Caki2 (cell line): Measurements from ENCODE around the gene CEP120. TPM values are rescaled to one million over a fixed set of nuclear protein-coding genes. Genes with fewer than 3 reads are reported as not detected.
"Not testable (repeated sequence)": the region's sequence is repeated elsewhere in the genome, so short reads cannot be mapped to it uniquely, and the experiment has no call there.

ENCODE experiments used
- DNase-seq: peaks from one replicate; pipeline ENCODE4 v3.0.0-alpha.2; 2015; ENCODE audit warnings: low read depth
- in situ Hi-C: cut with HindIII; loops from 2 replicates; pipeline ENCODE4 v1.10.0; 2016; ENCODE audit warnings: low sequenced_read_pairs, low pct_unique_long_range_greater_than_20kb, mixed read lengths
- total RNA-seq: library from RNA; depleted of rRNA; stranded (reverse); fragments of >200 nt; shearing (Covaris generic); gene quantifications from 2 replicates; pipeline ENCODE4 v1.2.3, GENCODE V29; 2014; ENCODE audit warnings: low replicate concordance

Gene CEP120
- total RNA-seq, 1 experiment from 2014 or later, result 8.5 TPM

- DNase-seq, result no peak
- in situ Hi-C loops, result no loop called here
Measured at GRCh38 chr5:123441408-123441807, 18.2 kb upstream of the CEP120 start.

DNA sequence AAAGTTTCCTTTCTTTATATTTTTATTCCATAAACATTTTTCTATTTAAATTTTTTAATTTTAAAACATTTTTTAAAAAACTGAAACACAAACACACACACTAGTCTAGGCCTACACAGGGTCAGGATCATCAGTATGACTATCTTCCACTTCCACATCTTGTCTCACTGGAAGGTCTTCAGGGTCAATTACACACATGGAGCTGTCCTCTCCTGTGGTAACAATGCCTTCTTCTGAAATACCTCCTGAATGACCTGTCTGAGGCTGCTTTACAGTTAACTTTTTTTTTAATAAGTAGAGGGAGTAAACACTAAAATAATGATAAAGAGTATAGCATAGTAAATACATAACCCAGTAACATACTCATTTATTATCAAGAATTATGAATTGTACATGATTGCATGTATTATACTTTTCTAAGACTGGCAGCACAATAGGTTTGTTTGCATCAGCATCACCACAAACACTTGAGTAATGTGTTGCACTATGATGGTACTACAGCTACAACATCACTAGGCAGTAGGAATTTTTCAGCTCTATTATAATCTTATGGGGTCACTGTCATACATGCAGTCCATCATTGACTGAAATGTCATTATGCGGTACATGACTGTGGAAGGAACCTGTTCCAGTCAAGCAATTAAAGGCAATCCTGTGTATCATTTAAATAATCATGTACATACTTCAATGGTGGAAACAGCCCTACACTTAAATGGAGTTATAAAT lies 17.4 kb upstream of the CEP120 start:
- in situ Hi-C loops, result no loop called here
- DNase-seq, result no peak

- in situ Hi-C loops, result no loop called here
- DNase-seq, result no peak
Measured at GRCh38 chr5:123439709-123440108, 16.5 kb upstream of the CEP120 start.

DNA sequence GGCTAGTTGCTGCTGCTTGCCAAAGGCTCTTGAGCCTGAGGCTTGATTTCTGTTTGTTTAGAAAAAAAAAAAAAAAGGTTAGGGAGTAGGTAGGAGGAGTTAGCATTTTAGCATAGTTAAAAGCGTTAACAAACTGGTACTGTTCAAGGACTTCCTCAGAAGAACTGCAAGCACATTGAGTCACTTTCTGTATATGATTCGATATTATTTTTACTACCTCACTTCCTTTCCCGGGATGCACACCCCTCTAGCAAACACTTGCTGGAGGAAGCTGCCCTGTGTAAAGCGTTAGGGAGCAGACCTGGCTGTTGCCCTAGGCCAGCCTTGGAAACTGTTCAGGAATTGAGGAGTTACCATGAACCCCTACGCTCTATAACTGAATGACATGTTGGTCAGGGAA lies 15.7 kb upstream of the CEP120 start:
- no peak for DNase-seq
- in situ Hi-C loops, result no loop called here

GRCh38 chr5:123438244-123438643 lies 15.0 kb upstream of the CEP120 start:
- DNase-seq, result no peak
- in situ Hi-C loops, result no loop called here

DNA sequence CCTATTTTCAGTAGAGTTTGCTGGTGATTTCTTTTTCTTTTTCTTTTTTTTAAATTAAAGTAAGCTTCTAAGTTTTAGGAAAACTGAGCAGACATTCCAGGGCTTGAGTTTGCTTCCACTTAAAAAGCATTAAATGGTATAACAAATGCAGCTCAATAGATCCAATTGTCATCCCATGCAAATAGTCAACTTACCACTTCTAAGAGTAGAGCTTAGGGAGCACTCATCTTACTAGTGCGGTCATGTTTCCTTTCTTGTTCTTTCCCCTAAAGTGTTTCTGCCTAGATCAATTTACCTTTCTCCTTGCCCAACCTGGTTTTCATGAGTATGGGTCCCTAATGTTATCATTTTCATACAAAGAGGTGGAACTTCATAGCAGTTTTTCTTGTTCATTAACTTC lies 13.0 kb upstream of the CEP120 start:
- in situ Hi-C loops, result no loop called here

GRCh38 chr5:123434796-123435195 lies 11.6 kb upstream of the CEP120 start:
- DNase-seq, result no peak
- in situ Hi-C loops, result no loop called here

More for the DNA sequence above, 13.0 kb upstream of the CEP120 start:
- DNase-seq, result no peak

DNA sequence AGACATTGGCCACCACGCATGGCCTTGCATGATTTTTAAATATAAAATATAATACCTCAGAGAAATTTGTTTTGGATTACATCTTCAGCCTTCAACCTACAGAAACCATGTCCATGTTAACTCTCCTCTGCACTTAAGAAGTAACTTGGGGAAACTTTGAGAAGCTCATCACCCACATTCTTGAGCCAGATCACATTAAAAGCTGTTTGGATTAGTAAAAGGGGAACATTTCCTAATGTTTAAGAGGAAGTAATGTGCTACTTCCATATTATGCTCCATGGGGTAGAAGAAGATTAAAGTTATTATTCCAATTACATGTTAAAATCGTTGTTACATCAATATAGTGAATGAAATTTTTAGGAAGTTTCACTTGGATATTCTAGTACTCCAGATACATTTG lies 10.4 kb upstream of the CEP120 start:
- no peak for DNase-seq
- in situ Hi-C loops, result no loop called here

DNA sequence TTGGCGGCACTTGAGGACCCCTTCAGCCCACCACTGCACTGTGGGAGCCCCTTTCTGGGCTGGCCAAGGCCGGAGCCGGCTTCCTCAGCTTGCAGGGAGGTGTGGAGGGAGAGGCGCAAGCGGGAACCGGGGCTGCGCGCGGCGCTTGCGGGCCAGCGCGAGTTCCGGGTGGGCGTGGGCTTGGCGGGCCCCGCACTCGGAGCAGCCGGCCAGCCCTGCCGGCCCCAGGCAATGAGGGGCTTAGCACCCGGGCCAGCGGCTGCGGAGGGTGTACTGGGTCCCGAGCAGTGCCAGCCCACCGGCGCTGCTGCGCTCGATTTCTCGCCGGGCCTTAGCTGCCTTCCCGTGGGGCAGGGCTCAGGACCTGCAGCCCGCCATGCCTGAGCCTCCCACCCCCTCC lies 7.2 kb upstream of the CEP120 start:
- in situ Hi-C loops, DNase-seq: not testable (repeated sequence)

DNA sequence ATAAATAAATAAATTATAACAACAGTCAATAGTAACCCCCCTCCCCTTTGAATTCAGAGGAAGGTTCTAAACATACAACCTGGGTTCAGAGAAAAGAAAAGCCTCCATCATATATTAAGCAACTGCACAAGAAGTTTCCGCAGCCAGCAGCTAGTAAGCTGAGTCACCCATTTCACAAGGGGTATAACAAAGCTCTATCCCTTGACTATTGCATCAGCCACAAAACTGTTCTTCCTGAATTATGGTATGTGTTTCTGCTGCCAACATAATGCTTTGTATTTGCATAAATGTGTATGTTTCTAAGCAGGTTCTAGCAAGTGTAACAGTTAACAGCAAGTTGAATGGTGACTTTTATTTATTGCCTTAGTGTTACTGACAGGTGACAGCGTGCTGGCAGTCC lies 6.8 kb upstream of the CEP120 start:
- no peak for DNase-seq
- in situ Hi-C loops, result no loop called here

DNA sequence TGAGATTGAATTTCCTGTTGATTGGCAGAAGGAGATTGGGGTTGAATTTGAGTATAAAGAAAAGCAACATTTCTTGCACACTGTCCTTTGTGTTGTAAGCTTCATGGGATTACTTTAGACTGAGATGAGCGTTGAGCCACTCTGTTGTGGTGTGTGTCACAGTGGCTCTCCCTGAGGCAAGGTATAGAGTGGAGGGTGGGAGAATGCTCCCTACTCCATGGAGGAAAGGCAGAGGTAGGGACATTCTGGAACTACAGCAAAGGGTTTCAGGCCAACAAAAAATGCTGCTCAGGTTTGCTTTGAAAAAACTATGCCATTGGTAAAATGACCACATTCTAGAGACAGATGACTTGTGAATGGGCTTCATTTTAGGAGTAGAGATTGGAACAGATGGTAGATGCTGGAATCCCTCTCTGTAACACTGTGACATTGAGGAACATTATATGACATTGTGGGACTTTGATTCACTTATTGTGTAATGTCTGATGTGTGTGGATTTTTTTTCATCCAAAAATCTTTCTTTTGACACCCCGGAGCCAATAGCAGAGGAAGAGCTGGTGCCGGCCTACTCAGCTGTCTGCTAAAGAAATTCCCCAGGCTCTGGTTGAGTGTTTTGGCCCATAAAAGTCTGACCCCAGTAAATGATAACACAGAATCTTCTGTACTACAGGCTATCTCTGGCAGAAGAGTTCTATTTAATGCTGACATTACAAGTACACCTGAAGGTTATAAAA lies 6.2 kb upstream of the CEP120 start:
- DNase-seq, result no peak
- in situ Hi-C loops, result no loop called here

DNA sequence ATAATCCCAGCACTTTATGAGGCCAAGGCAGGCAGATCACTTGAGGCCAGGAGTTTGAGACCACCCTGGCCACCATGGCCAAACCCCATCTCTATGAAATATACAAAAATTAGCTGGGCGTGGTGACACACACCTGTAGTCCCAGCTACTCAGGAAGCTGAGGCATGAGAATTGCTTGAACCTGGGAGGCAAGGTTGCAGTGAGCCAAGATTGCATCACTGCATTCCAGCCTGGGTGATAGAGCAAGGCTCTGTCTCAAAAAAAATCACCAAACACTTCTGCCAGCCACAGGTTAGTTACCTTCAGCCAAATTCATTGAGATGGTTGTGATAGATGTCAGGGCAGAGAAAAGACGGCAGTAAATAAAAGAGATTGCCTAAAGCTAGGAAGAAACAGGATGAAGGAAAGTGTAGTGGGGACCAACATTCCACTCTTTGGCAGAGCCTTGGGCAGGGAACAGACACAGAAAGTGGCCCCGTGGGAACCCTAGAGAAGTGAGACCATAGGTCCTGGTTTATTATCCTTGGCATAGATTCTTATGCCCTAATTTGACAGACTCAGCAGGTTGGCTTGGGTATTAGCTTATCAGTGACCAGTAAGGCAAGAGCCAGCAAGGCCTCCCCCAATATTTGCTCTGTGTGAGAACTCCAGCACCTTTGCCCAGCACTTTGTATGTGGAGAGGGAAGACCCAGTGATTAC lies 5.5 kb upstream of the CEP120 start:
- DNase-seq, result no peak
- in situ Hi-C loops, result no loop called here

GRCh38 chr5:123427281-123427680 lies 4.1 kb upstream of the CEP120 start:
- DNase-seq, result no peak
- in situ Hi-C loops, result no loop called here

DNA sequence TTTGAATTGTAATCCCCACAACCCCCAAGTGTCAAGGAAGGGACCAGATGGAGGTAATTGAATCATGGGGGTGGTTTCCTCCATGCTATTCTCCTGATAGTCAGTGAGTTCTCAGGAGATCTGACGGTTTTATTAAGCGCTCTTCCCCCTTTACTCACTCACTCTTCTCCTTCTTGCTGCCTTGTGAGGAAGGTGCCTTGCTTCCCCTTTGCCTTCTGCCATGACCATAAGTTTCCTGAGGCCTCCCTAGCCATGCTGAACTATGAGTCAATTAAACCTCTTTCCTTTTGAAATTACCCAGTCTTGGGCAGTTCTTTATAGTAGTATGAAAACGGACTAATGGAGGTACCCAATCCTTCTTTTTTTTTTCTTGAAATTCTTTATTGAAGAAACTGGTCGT lies 2.2 kb upstream of the CEP120 start:
- no peak for DNase-seq
- in situ Hi-C loops, result no loop called here

DNA sequence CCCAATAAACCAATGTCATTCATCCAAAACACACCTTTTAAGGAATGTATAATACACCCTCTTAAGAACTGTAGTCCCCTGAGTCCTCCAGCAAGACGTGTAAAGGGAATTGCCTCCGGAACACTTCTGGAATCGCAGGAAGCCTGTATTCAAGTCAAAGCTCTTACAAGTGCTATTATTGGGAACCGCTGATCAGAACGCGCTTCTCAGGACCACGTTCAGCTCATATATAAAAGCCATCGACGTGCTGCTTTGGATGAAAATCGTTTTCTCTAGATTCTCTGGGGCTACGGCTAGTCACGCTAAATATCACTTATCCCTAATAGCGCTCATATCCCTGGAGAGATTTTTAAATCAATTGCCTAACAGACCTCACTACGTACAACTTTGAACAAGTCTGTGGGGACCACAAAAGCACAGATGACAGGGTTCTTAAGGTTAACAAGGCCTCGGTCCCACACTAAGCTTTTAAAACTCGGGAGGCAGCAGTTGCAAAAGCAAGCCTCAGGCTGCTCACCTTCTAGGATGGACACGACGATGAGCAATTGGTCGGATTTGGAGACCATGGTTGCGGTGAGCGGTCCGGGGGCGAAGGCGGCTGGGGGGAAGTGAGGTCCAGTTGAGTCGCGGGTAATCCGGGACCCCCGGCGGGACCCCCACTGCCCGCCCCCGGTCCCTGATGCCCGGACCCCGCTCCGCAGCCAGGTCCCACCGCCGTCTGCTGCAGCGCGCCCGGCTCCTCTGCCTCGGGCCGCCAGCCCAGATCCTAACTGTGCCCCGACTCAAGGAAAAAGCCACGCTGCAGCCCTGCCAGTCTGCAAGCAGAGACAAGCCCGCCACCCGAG lies 548 bp downstream of the CEP120 start:
- DNase-seq, result peak; percentile 3
- in situ Hi-C loops, result no loop called here

GRCh38 chr5:123421773-123422172 lies 1.4 kb downstream of the CEP120 start:
- no peak for DNase-seq
- in situ Hi-C loops, result no loop called here

GRCh38 chr5:123414974-123415373 lies 8.2 kb downstream of the CEP120 start:
- DNase-seq, result no peak
- in situ Hi-C loops, result no loop called here

DNA sequence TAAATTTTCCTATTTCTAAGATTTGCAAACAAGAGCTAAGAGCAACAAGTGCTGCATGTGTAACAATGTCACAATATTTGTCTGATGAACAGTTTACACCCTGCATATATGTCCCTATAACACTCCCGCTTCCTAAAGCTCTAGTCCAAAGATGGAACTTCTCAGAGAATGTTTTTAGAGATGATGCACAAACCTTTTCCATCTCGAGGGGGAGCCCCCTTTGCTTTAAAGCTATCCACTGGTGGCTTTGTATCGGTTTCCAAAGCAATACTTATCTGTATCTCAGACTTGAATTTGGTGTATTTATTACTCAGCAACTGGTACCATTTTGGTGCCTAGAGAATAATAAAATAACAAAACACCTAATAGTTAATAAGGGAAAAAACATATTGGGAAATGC lies 11.0 kb downstream of the CEP120 start:
- in situ Hi-C loops, result no loop called here
- no peak for DNase-seq
